ENCODE results near the gene PLXDC2.

DNA sequence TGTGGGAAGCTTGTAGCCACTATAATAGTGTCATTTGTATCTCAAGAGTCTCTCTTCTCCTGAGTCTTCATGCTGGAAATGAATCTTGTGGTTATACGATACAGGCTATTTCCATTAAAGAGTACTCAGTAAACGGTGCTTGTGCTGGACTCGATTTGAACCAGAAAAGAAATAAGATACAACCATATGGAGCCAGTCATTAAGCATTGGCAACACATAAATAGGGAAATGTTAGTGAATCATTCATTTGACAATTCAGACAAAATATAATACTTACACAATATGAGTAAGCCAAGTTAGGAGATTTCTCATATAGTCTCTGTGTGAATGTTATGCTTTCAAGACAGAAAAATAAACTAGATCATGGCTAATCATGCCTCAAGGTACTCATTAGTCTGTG, 356.8 kb downstream of the PLXDC2 start:
- TF ChIP-seq, protein P1, sequence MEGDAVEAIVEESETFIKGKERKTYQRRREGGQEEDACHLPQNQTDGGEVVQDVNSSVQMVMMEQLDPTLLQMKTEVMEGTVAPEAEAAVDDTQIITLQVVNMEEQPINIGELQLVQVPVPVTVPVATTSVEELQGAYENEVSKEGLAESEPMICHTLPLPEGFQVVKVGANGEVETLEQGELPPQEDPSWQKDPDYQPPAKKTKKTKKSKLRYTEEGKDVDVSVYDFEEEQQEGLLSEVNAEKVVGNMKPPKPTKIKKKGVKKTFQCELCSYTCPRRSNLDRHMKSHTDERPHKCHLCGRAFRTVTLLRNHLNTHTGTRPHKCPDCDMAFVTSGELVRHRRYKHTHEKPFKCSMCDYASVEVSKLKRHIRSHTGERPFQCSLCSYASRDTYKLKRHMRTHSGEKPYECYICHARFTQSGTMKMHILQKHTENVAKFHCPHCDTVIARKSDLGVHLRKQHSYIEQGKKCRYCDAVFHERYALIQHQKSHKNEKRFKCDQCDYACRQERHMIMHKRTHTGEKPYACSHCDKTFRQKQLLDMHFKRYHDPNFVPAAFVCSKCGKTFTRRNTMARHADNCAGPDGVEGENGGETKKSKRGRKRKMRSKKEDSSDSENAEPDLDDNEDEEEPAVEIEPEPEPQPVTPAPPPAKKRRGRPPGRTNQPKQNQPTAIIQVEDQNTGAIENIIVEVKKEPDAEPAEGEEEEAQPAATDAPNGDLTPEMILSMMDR (IDR thresholded peaks at IDR 0.05) = no peak
- no peak for TF ChIP-seq POLR2A (IDR thresholded peaks at IDR 0.05)
- TF ChIP-seq POLR2AphosphoS5 (IDR thresholded peaks at IDR 0.05) = no peak
